Liver (tissue), 9 donors: ENCODE measurements around the gene FUOM. TPM values are rescaled to one million over a fixed set of nuclear protein-coding genes. Genes with fewer than 3 reads are reported as not detected.

Experiments
- DNase-seq: peaks from one replicate; pipeline ENCODE4 v3.0.0-alpha.2; 2017; ENCODE audit warnings: low spot score
- H3K27ac ChIP-seq, 2 donors: one replicate each; pipeline ENCODE4 v1.7.0; 2013; ENCODE audit warnings: inconsistent platforms in 2 of 2, low read length in 2 of 2, control low read depth in 1 of 2, low read depth in 1 of 2, mild to moderate bottlenecking in 1 of 2
- H3K27me3 ChIP-seq, 4 donors: one replicate each; pipeline versions ENCODE4 v1.6.1 to v1.7.0; 2013; ENCODE audit warnings: low read length in 3 of 4, inconsistent platforms in 1 of 4, mild to moderate bottlenecking in 1 of 4, moderate library complexity in 1 of 4; ENCODE audit not compliant: control insufficient read depth in 4 of 4, insufficient read depth in 4 of 4
- H3K36me3 ChIP-seq, 4 donors: one replicate each; pipeline versions ENCODE4 v1.6.1 to v1.7.0; 2013; ENCODE audit warnings: low read length in 3 of 4, mild to moderate bottlenecking in 3 of 4, low read depth in 1 of 4, moderate library complexity in 1 of 4; ENCODE audit not compliant: control insufficient read depth in 4 of 4, insufficient read depth in 3 of 4
- H3K4me1 ChIP-seq, 4 donors: one replicate each; pipeline versions ENCODE4 v1.6.1 to v1.7.0; 2013; ENCODE audit warnings: low read length in 3 of 4, mild to moderate bottlenecking in 3 of 4, moderate library complexity in 1 of 4; ENCODE audit not compliant: control insufficient read depth in 4 of 4, insufficient read depth in 4 of 4
- H3K4me3 ChIP-seq, 3 donors: one replicate each; pipeline versions ENCODE4 v1.6.1 to v1.7.0; 2013; ENCODE audit warnings: low read length in 3 of 3, control low read depth in 1 of 3, low read depth in 1 of 3, mild to moderate bottlenecking in 1 of 3
- H3K9ac ChIP-seq, 2 donors: one replicate each; pipeline ENCODE4 v1.7.0; 2013; ENCODE audit warnings: low read length in 2 of 2, mild to moderate bottlenecking in 2 of 2, moderate library complexity in 2 of 2, control low read depth in 1 of 2, low read depth in 1 of 2
- H3K9me3 ChIP-seq, 4 donors: one replicate each; pipeline versions ENCODE4 v1.6.1 to v1.7.0; 2013; ENCODE audit warnings: low read length in 3 of 4; ENCODE audit not compliant: control insufficient read depth in 4 of 4
- FOXA2 ChIP-seq: IDR thresholded peaks from 2 replicates; pipeline ENCODE4 v1.6.1; 2016; ENCODE audit warnings: antibody characterized with exemption
- GABPA ChIP-seq, 2 donors: IDR thresholded peaks in 1 of 2; conservative IDR thresholded peaks in 1 of 2; 2 replicates each; pipeline ENCODE4 v1.6.1; 2016; ENCODE audit warnings: antibody characterized with exemption in 2 of 2, mild to moderate bottlenecking in 1 of 2, moderate library complexity in 1 of 2
- HNF4A ChIP-seq, 2 donors: conservative IDR thresholded peaks; 2 replicates each; pipeline ENCODE4 v1.6.1; 2016; ENCODE audit warnings: antibody characterized with exemption in 2 of 2, mild to moderate bottlenecking in 2 of 2
- JUND ChIP-seq, 2 donors: IDR thresholded peaks; 2 replicates each; pipeline ENCODE4 v1.6.1; 2016; ENCODE audit warnings: antibody characterized with exemption in 2 of 2
- RAD21 ChIP-seq, 2 donors: IDR thresholded peaks; 2 replicates each; pipeline ENCODE4 v1.6.1; 2016; ENCODE audit warnings: antibody characterized with exemption in 2 of 2, mild to moderate bottlenecking in 2 of 2
- RXRA ChIP-seq, 2 donors: IDR thresholded peaks; 2 replicates each; pipeline ENCODE4 v1.6.1; 2017 to 2018; ENCODE audit warnings: antibody characterized with exemption in 2 of 2, mild to moderate bottlenecking in 1 of 2
- YY1 ChIP-seq: IDR thresholded peaks from 2 replicates; pipeline ENCODE4 v1.6.1; 2016; ENCODE audit warnings: antibody characterized with exemption, mild to moderate bottlenecking
- WGBS: extraction: QIAGEN DNeasy Blood & Tissue Kit; methylation state at CpG from one replicate; pipeline ENCODE4 v1.1.7; 2013; 5-methylcytosine and 5-hydroxymethylcytosine counted together
- polyA plus RNA-seq, 2 donors: library from polyadenylated mRNA; stranded (reverse) in 1 of 2; unstranded in 1 of 2; fragments of 200-250 nt in 1 of 2; fragments of >200 nt in 1 of 2; fragmentation: Nextera tagmentation in 1 of 2; extraction: Ambion mirVana in 1 of 2; gene quantifications; one replicate each; pipeline versions ENCODE4 v1.2.1 to v1.2.3, GENCODE V29; 2013 to 2015
- total RNA-seq, 2 donors: library from RNA; depleted of rRNA; stranded (reverse); fragments of >200 nt; gene quantifications; one replicate each; pipeline ENCODE4 v1.2.3, GENCODE V29; 2014
- TF ChIP-seq, protein P1 (sequence below): fragments of 150-350 bp; IDR thresholded peaks from 2 replicates; pipeline ENCODE4 v1.5.1; 2017; ENCODE audit warnings: improper control_type of control experiment, low read depth, low read length; ENCODE audit not compliant: missing input control
- TF ChIP-seq, protein P2 (sequence below): IDR thresholded peaks from 2 replicates; pipeline ENCODE4 v1.6.1; 2016; ENCODE audit warnings: antibody characterized with exemption
- TF ChIP-seq, protein P3 (sequence below): IDR thresholded peaks from 2 replicates; pipeline ENCODE4 v1.6.1; 2016; ENCODE audit warnings: antibody characterized with exemption
- TF ChIP-seq, protein P4 (sequence below): IDR thresholded peaks from 2 replicates; pipeline ENCODE4 v1.6.1; 2016; ENCODE audit warnings: antibody characterized with exemption
- donor health status: healthy.
- donor health status: healthy.
- donor health status: healthy.
- donor health status: healthy.
- donor health status: healthy.

Gene FUOM
- total and polyA plus RNA-seq, 4 donors, result 24.3 to 194 (median 96.0) TPM

- TF ChIP-seq, protein P1, sequence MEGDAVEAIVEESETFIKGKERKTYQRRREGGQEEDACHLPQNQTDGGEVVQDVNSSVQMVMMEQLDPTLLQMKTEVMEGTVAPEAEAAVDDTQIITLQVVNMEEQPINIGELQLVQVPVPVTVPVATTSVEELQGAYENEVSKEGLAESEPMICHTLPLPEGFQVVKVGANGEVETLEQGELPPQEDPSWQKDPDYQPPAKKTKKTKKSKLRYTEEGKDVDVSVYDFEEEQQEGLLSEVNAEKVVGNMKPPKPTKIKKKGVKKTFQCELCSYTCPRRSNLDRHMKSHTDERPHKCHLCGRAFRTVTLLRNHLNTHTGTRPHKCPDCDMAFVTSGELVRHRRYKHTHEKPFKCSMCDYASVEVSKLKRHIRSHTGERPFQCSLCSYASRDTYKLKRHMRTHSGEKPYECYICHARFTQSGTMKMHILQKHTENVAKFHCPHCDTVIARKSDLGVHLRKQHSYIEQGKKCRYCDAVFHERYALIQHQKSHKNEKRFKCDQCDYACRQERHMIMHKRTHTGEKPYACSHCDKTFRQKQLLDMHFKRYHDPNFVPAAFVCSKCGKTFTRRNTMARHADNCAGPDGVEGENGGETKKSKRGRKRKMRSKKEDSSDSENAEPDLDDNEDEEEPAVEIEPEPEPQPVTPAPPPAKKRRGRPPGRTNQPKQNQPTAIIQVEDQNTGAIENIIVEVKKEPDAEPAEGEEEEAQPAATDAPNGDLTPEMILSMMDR, result no peak
- TF ChIP-seq YY1, result peak; percentile 70
- peak; percentile 87 to 95 for TF ChIP-seq RXRA (IDR thresholded peaks at IDR 0.05)
- TF ChIP-seq HNF4A (conservative IDR thresholded peaks at IDR 0.05), result peak; percentile 95 to 99
- peak; percentile 39 to 76 for TF ChIP-seq JUND (IDR thresholded peaks at IDR 0.05)
- TF ChIP-seq, protein P2, sequence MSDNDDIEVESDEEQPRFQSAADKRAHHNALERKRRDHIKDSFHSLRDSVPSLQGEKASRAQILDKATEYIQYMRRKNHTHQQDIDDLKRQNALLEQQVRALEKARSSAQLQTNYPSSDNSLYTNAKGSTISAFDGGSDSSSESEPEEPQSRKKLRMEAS, result peak; percentile 89
These were observed 2.3 kb upstream of the FUOM start (continued) for GRCh38 chr10:133359972-133360610.

- Histone ChIP-seq H3K4me3 (no peak overlapping the region), H3K27me3 (no peaks in the 10 kb centered on the region), H3K9ac (no peak overlapping the region), H3K4me1 (peaks cover 16 to 62% (median 45%) of the 10 kb centered on the region in 4 donors), H3K9me3 (no peaks in the 10 kb centered on the region), H3K27ac (peak overlapping the region; percentile 91 to 93), H3K36me3 (peaks cover 6 to 27% (median 17%) of the 10 kb centered on the region in 4 donors)
- DNase-seq, result peak; percentile 63
- no peak for TF ChIP-seq RAD21 (IDR thresholded peaks at IDR 0.05)
- no peak for TF ChIP-seq GABPA (IDR thresholded peaks at IDR 0.05 in 1 of 2, conservative IDR thresholded peaks at IDR 0.05 in 1 of 2)
- TF ChIP-seq JUND (IDR thresholded peaks at IDR 0.05), result peak in 1 of 2 donors; percentile 6
- TF ChIP-seq, protein P3, sequence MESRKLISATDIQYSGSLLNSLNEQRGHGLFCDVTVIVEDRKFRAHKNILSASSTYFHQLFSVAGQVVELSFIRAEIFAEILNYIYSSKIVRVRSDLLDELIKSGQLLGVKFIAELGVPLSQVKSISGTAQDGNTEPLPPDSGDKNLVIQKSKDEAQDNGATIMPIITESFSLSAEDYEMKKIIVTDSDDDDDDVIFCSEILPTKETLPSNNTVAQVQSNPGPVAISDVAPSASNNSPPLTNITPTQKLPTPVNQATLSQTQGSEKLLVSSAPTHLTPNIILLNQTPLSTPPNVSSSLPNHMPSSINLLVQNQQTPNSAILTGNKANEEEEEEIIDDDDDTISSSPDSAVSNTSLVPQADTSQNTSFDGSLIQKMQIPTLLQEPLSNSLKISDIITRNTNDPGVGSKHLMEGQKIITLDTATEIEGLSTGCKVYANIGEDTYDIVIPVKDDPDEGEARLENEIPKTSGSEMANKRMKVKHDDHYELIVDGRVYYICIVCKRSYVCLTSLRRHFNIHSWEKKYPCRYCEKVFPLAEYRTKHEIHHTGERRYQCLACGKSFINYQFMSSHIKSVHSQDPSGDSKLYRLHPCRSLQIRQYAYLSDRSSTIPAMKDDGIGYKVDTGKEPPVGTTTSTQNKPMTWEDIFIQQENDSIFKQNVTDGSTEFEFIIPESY, result no peak
- TF ChIP-seq, protein P1, result no peak
- no peak for TF ChIP-seq HNF4A (conservative IDR thresholded peaks at IDR 0.05)
- WGBS, result 17% methylated on average over 6 of the region's 6 CpGs
These were observed 1.7 kb upstream of the FUOM start for GRCh38 chr10:133359554-133359971.

DNA sequence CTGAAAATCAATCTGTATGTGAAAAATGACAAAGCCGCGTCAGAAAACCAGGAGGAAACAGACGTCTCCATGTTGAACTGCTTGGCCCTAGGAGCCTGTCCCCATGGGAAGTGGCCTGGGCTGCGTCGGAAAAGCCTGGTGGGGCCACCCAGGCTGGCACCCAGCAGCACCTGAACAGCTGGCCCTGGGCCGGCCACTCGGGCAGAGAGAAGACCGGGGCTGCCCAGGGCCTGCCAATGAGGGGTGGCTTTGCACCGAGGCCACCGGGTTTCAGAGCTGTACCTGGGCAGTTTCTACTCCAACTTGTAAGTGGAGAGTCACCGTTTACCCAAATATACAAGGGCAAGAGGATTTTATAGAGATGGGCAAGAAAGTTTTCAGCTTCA is 1.1 kb upstream of the FUOM start:
- Histone ChIP-seq H3K36me3 (peaks cover 6 to 21% (median 12%) of the 10 kb centered on the region in 4 donors), H3K4me1 (peaks cover 19 to 68% (median 52%) of the 10 kb centered on the region in 4 donors), H3K4me3 (peak overlapping the region in 2 of 3 donors; percentile 18 to 26), H3K27ac (peak overlapping the region; percentile 91 to 93), H3K9me3 (no peaks in the 10 kb centered on the region), H3K27me3 (no peaks in the 10 kb centered on the region), H3K9ac (peak overlapping the region in 1 of 2 donors; percentile 58)
- DNase-seq, result no peak
- WGBS, result 31% methylated on average over 11 of the region's 11 CpGs
- TF ChIP-seq, protein P3, result no peak
- TF ChIP-seq, protein P1, result no peak
- TF ChIP-seq GABPA (IDR thresholded peaks at IDR 0.05 in 1 of 2, conservative IDR thresholded peaks at IDR 0.05 in 1 of 2), result no peak
- TF ChIP-seq RAD21 (IDR thresholded peaks at IDR 0.05), result no peak
- TF ChIP-seq FOXA2, result no peak
- TF ChIP-seq, protein P4, sequence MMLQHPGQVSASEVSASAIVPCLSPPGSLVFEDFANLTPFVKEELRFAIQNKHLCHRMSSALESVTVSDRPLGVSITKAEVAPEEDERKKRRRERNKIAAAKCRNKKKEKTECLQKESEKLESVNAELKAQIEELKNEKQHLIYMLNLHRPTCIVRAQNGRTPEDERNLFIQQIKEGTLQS, result no peak
